GDM1 (cell line): Measurements from ENCODE around the gene MCCC2.
"Not testable (repeated sequence)": the region's sequence is repeated elsewhere in the genome, so short reads cannot be mapped to it uniquely, and the experiment has no call there.

Experiments used
- DNase-seq: peaks from one replicate; lab custom pipeline; 2025; lab: John Stamatoyannopoulos, UW

MCCC2 gene

GRCh38 chr5:71600783-71601182 lies 13.6 kb downstream of the MCCC2 start:
- DNase-seq: no peak

DNA sequence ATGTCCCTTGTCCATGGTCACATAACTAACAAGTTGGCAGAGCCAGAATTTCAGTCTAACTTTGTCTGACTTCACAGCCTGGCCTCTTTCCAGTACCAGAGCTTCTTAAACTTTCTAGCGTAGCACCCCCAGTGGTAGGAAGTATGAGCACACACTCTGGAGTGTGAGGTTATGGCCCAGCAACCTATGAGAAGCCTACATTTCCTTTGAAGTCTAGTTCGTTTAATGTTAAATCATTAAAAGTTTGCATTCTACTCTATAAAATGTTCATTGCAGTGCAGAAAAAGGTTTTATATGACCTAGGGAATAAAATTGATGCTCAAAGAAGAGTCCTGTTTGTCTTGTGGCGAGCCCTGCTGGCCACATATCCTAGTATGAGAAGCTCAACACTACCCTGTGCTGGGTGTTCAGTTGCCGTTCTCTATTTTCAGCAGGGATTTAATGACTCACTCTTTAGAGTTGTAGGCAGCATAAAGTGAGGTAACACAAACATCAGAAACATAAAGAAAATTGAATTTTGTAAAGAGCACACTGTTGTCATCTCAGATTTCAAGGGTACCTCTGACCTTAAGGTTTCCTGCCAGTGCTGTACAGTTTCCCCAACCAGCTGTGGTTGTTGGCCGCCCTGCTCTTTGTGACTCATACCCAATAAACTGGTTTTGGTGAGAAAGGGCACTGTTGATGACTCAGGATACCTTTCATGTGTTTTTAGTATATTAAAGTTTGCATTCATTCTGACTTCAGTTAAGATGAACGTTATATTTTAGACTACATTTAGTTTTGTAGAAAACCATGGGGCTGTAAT lies 14.3 kb downstream of the MCCC2 start:
- peak; percentile 6 for DNase-seq

DNA sequence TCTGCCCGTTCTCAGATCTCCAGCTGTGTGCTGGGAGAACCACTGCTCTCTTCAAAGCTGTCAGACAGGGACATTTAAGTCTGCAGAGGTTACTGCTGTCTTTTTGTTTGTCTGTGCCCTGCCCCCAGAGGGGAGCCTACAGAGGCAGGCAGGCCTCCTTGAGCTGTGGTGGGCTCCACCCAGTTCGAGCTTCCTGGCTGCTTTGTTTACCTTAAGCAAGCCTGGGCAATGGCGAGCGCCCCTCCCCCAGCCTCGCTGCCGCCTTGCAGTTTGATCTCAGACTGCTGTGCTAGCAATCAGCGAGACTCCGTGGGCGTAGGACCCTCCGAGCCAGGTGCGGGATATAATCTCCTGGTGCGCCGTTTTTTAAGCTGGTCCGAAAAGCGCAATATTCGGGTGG lies 22.8 kb downstream of the MCCC2 start:
- DNase-seq: not testable (repeated sequence)

GRCh38 chr5:71615809-71616208 lies 28.7 kb downstream of the MCCC2 start:
- DNase-seq: no peak

DNA sequence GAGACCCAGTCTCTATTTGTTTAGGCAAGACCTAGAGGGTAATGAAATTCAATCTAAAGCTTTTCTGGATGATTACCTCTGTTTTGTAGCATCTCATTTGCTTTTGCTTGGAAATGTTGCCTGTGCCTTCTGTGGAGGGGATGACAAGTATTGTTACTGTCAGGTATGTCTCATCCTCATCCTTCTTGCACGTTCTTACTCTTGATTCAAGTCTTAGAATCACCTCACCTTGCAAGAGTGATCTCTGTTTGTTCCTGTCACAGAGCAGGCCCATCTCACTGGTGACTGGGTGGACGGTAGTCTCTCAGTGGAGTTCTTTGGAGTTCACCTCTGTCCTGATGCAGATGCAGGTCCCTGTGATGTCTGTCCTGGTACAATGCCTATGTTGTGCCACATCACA lies 33.5 kb downstream of the MCCC2 start:
- DNase-seq: no peak

- DNase-seq: no peak
Measured at GRCh38 chr5:71621268-71621667, 34.1 kb downstream of the MCCC2 start.

DNA sequence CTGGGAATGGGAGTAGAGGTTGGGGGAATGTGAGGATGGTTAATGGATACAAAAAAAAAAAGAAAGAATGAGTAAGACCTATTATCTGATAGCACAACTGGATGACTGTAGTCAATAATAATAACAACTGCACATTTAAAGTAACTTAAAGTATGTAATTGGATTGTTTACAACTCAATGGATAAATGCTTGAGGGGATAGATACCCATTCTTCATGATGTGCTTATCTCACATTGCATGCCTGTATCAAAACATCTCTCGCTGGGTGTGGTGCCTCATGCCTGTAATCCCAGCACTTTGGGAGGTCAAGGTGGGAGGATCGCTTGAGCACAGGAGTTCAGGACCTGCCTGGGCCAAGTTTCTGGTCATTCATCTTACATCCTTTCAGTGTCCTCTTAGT lies 34.6 kb downstream of the MCCC2 start:
- DNase-seq: no peak

DNA sequence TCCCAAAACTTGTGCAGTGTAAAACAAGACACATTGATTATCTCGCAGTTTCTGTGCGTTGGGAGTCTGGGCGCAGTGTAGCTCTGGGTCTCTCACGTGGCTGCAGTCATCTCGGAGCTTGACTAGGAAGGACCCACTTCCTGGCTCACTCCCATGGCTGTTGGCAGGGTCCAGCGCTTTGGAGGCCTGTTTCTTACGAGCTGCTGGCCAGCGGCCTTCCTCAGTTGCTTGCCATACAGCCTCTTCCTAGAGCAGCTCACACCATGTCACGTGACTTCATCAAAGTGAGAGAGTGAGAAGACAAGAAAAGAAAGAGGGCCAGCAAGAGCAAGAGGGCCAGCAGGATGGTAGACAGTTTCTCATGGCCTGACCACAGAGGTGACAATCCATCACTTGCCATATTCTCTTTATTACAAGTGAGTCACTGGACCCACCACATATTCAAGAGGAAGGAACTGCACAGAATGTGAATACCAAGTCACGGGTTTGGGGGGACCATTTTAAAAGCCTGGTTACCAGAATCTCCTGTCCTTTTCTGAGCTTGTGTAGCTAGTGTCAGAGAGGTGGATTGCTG lies 36.2 kb downstream of the MCCC2 start:
- DNase-seq: no peak

- DNase-seq: no peak
Measured at GRCh38 chr5:71629950-71630349, 42.8 kb downstream of the MCCC2 start.

GRCh38 chr5:71631070-71631469 lies 43.9 kb downstream of the MCCC2 start:
- DNase-seq: no peak

DNA sequence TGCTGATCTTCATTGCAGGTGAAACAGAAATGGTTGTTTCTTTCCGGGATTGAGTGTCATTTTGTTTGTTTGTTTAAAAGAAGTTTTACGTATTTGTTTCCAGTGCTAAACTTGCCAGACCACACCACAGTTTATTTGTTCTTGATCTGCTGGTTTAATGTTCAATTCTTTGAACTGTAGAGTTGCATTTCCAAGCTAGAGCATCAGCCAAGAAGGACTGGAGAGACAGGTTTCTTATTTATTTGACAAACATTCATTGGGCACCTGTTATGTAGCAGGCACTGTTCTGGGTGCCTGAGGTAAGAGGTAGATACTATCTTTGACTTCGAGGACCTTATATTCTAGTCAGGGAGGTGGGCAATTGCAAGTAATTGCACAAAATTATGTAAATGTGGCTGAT lies 45.0 kb downstream of the MCCC2 start:
- DNase-seq: no peak

- no peak for DNase-seq
Measured at GRCh38 chr5:71633255-71634155, 46.4 kb downstream of the MCCC2 start.

DNA sequence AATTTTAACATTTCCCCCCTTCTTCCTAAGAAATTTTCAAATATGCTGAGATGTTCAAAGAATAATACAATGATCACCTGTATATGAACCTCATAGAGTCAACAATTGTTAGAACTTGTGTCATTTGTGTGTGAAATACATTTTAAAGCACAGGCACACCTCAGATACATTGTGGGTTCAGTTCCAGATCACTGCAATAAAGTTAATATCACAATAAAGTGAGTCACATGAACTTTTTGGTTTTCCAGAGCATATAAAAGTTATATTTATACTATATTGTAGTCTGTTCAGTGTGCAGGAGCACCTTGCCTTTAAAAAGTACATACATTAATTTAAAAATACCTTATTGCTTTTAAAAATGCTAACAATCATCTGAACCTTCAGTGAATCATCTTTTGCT lies 50.0 kb downstream of the MCCC2 start:
- DNase-seq: no peak

DNA sequence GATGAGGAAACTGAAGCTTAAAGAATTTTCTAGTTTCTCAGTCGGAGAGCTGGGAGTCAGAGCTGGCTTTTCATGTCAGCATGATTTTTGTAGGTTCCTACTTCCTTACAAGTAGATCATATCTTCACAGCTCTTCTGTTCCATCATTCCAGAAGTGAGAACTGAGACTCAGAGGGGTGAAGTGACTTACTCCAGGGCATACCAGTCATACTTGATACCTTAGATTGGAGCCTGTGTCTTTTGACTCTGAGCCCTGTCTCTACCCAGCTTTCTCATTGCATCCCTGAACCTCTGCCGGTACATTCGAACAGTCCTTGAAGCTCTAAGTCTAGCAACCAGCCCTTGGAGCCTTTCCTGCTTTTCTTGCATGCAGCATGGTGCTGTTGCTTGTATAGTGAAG lies 53.3 kb downstream of the MCCC2 start:
- DNase-seq: no peak

GRCh38 chr5:71645030-71645429 lies 57.9 kb downstream of the MCCC2 start:
- no peak for DNase-seq

DNA sequence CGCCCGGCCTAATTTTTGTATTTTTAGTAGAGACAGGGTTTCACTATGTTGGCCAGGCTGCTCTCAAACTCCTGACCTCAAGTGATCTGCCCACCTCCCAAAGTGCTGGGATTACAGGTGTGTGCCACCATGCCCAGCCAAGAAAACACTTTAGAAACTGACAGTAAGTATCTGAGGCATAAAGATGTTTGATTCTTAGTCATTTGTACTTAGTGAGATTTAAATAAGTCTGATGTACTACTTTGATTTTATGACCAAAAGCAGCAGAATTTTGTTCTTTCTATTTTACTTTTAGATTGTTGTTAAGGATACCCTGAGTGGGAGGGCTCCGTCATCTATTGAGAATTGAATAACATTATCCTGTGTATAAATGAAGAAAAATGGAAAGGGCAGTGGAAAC lies 63.8 kb downstream of the MCCC2 start:
- not testable (repeated sequence) for DNase-seq

GRCh38 chr5:71651579-71651978 lies 64.4 kb downstream of the MCCC2 start:
- no peak for DNase-seq

- DNase-seq: no peak
Measured at GRCh38 chr5:71652349-71652748, 65.2 kb downstream of the MCCC2 start.

DNA sequence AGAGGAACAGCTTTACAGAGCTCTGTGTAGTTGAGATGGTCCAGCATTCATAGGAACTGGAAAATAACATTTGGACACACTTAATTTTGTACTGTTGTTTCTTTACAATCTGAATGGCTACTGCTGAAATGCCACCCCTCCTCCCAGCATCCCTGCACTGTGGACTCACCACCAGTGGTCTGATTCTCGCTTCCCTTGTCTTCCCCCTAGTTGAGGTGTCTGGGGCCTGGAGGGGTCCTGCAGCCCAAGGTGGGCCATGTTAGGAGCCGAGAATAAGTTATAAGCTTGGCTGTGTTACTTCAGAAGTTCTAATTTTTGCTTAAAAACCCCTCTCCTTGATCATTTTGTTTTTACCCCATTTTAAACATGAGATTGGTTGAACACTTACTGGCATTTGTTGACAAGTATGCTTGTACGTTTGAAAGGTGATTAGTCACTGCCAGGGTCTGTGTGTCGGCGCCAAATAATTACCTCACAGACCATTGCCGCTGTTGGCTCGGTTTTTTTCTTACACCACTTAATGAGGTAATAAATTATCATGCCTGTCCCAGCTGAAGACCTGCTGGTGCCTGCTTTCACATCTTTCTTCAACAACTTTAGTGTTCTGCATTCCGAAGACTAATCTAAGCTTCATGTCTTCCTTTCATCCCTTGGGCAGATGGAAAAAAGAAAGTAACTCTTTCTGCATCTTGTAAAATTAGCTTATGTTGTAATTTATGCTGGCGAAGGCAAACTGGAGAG lies 65.8 kb downstream of the MCCC2 start:
- DNase-seq: no peak

DNA sequence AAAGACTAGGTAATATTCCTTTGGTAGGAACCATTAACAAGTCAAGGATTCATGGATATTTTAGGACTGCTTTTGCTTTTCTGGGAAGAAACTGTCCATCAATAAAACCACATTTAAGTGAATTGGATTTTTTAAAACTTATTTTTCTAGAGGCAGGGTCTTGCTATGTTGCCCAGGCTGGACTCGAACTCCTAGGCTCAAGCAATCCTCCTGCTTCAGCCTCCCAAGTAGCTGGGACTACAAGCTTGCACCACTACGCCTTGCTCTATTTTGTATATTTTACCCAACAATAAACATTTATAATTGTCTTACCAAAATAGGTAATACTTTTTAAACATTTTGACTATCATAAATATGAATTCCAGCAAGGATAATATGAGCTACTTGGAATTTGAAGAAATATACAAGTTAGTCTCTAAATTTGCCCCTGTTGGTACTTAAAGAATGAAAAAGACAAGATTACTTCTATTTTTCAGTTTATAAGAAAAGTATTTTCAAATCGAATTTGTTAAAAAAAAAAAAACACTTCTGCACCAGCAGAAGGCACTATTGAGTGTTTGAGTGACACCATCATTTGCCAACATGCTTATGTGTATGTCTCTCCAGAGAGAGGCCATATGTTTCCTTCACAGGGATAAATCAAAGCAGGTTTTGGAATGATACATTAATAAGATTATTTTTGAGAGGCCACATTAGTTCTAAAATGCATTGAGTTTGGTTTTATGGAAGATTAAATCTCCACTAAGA lies 71.9 kb downstream of the MCCC2 start:
- DNase-seq: no peak

GRCh38 chr5:71662381-71662780 lies 75.2 kb downstream of the MCCC2 start:
- no peak for DNase-seq
